ENCODE measurements around the gene ADGB.
"Not testable (repeated sequence)": the region's sequence is repeated elsewhere in the genome, so short reads cannot be mapped to it uniquely, and the experiment has no call there.

Gene ADGB

GRCh38 chr6:146770275-146770964 is 171.6 kb downstream of the ADGB start:
- peak in 1 of 5 experiments; percentile 15 for DNase-seq

DNA sequence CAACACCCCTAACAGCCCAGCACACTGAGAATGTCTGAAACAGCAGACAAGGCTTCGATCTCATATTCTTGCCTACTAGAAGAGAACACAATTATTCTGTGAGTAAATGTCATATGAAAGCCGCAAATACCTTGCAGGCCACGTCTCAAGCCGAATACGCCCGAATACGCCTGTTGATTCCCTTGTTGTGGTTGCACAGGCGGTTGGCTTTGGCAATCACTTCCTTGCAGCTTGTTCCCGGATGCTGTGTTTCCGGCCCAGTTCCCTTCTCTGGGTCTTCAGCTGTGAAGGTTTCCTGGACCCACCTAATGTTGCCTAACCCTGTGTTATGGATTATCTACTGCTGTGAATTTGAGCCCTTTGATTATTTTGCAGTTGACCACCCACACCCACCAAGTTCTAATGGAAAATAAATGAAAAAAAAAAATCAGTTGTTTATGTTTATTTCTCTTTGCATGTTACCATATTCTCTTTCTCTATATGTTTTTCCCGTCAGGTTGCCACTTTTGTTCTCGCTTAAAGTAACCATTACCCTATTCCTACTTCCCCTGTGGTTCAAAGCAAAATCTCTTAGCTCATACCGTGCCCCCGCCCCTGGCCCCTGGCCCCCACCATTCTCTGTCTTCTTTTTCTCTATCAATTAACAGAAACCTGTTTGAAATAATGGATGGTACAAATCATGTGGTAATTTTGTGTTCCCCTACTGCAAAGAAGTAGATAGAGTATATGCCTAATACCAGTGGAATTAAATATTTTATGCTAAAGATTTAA is 172.4 kb downstream of the ADGB start:
- DNase-seq: peak in 3 of 5 experiments; percentile 17 to 67 (median 28)

DNA sequence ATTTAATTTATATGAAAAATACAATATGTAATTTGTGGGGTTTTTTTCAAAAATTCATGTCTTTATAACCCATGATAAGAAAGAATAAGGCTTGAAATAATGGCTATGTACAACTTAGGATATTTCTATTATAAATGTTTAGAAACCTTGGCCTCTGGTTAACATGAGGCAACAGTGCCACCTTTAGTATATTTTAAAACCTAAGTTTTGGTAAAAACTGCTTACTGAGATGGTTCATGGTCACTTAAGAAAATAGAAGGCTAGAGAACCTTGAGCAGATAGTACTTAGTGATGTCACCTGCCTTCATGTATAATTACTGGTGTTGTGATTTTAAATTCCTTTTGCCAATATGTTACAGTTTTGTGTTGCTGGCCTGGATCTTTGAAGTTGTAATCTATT is 176.4 kb downstream of the ADGB start:
- no peak for DNase-seq

DNA sequence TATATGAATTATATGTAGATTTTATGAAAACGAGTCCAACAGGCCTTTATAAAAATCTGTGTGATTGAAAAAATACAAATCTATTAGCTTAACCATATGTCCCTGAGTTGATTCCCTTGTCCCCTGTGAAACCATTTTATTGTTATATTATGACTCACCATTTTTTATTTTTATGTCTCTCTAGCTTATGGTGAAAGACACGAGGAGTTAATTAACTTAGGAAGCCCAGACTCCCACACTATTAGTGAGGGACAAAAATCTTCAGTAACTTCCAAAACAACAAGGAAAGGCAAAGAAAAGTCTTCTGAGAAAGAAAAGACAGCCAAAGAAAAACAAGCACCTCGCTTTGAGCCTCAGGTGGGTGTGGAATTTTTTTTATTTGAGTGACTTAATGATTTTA is 183.1 kb downstream of the ADGB start:
- DNase-seq: no peak

DNA sequence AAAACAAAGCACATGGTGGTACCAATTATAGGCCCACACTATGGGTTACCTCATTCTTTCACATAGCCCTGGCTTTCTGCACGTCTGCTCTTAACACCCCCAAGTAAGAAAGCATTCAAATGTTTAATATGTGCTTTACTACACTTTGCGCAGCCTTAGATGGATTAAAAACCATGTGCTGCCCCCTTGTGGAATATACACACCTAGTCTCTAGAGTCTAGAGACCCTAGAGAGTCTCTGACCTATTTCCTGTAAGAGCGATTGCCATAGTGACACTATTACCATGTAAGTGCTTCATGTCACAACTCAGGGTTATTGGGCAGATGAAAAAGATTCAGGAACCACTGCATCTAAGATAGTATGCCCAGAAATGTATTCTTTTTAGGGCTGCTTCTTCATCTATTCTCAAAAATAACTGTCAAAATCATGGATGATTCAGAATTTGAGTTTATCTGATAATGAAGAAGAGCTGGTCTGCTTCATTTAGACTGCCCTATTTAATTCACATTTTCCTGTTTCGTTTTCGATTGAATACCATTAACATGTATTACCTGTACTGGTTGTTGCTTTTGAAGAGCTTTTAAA is 186.3 kb downstream of the ADGB start:
- DNase-seq: peak in 1 of 5 experiments; percentile 62

GRCh38 chr6:146787876-146788508 is 189.2 kb downstream of the ADGB start:
- DNase-seq: peak in 1 of 5 experiments; percentile 44

GRCh38 chr6:146790561-146791091 is 191.9 kb downstream of the ADGB start:
- peak in 1 of 5 experiments; percentile 7 for DNase-seq

DNA sequence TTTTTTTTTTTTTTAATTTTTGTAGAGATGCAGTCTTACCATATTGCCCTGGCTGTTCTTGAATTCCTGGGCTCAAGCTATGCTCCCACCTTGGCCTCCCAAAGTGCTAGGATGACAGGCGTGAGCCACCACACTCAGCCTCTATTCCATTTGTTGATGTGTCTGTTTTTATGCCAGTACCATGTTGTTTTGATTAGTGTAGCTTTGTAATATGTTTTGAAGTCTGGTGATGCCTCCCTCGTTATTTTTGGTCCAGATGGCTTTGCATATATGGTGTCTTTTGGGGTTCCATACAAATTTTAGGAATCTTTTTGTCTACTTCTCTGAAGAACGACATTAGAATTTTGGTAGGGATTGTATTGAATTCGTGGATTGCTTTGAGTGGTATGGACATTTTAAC is 193.2 kb downstream of the ADGB start:
- DNase-seq: no peak

DNA sequence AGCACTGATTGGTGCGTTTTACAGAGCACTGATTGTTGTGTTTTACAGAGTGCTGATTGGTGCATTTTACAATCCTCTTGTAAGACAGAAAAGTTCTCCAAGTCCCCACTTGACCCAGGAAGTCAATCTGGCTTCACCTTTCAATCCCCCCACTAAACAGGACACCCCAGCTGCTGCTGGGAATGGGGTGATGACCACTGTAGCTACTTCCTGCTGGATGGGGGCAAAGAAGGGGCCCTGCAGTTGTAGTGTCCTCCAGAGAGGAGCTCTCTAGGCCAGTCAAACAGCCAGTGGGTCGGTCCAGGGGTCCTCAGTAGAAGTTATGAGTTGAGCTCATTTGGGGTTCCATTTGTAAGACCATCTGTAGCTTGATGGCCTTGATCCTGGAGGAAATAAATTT is 194.4 kb downstream of the ADGB start:
- DNase-seq: not testable (repeated sequence)

DNA sequence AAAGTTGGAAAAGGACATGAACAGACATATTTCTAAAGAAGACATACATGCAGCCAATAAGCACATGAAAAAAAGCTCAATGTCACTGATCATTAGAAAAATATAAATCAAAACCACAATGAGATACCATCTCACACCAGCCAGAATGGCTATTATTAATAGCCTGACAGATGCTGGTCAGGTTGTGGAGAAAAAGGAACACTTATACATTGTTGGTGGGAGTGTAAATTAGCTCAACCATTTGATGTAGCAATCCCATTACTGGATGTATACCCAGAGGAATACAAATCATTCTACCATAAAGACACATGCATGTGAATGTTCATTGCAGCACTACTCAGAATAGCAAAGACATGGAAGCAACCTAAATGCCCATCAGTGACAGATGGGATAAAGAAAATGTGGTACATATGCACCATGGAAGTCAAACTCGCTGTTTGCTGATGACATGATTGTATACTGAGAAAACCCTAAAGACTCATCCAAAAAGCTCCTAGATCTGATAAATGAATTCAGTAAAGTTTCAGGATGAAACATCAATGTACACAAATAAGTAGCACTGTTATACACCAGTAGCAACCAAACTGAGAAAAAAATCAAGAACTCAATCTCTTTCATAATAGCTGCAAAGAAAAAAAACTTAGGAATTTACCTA is 196.8 kb downstream of the ADGB start:
- peak in 1 of 5 experiments; percentile 51 for DNase-seq

DNA sequence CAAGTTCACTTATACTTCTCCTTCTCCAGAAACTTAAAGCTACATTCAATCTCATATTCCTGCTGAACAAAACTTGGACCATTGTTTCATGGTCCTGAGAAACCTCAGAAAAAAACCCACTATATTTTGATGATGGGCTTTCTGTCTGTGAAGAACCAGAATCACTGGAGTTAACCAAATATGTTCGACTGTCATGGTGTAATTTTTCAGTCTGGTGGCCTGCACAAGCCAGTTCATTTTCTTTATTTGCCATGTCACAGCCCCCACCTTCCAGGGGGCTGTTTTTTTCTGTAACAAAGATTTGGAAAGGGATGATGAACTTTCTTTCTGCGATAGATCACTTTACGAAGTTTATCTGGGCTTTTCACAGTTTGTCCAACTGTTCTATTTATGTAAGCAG is 204.4 kb downstream of the ADGB start:
- not testable (repeated sequence) for DNase-seq

- DNase-seq: no peak
Measured at GRCh38 chr6:146803601-146804000, 204.8 kb downstream of the ADGB start.

DNA sequence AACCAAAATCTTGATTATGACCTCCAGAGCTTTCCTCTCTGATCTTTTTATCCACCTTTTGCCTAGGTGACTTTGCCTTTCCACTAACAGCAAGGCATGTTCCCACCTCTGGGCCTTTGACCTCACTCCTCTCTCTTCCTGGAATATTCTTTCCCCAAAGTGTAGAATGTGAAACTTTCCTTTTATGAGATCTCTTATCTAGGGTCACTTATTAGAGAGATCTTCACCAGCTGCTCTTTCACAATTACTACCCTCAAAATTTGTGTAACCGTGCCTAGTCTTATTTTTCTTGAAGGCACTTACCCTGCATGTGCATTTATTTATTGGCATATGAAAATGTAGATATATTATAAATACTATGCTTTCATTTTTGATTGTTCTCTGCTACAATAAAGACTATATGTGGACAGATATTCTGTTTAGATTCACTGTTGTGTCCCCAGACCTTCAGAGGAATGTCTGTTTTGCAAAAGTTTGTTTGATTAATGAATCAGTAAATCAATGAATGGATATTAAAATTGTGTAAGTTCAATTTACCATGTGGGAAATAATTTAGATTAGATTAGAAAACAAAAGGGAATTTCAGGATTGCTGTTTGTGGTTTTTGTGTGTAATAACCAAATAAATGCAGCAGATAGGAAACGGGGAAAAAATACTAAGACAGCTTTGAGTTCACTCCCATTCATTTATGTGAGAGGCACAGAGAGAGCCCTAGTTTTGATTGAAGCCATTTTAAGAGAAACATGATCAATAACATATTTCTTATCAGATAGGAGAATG is 207.0 kb downstream of the ADGB start:
- no peak for DNase-seq

GRCh38 chr6:146809014-146809413 is 210.2 kb downstream of the ADGB start:
- not testable (repeated sequence) for DNase-seq

DNA sequence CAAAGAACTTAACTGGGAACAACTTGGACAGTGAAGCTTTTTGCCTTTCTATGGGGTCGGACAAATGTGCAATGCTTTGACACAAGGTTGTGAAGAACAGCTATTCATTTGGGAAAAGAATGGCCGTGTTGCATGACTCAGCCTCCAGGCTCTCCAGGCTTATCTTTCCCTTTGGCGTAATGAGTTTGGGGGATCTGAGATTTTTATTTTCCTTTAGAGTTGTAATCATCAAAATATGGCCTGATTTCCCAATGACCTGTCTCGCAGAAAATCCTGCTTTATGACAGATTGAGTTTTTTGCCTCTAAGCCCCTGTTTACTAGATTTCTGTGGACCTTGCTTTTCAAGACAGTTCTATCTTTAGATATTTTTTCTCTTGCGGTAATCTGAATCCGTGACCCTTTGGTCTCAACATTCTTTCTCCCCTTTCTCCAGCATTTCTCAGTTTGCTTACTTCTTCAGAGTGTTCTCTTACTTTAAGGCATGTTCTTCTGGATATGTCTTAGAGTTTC is 214.1 kb downstream of the ADGB start:
- DNase-seq: not testable (repeated sequence)

DNA sequence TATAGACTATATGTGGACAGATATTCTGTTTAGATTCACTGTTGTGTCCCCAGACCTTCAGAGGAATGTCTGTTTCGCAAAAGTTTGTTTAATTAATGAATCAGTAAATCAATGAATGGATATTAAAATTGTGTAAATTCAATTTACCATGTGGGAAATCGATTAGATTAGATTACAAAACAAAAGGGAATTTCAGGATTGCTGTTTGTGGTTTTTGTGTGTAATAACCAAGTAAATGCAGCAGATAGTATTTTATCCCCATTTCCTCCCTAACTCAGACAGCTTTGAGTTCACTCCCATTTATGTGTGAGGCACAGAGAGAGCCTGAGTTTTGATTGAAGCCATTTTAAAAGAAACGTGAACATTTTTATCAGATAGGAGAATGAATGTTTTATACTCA is 214.8 kb downstream of the ADGB start:
- DNase-seq: no peak

DNA sequence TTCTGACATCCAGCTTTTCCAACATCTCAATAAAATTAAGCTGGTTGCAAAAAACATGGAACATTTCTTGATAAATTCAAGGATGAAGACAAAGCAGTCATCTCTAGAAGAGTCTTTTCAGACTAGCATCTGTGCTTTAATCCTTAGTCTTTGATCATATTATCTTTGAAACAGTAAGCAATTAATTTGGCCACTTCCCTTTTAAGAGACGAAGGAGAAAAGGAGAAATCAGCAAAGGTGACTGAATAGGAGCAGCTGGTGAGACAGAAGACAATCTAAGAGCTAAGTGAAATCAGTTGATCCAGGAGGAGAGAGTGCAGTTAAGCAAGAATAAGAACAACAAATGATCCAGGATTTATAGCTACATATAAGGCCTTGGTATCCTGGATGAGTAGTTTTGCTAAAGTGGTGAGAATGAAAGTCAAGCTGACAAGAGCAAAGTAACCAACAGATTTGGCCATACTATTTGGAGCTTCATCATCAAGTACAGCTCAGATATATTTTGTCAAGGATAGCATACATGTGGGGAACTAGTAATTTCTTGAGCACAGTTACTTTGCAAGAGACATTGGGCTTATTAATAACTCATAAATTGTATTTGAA is 215.5 kb downstream of the ADGB start:
- no peak for DNase-seq

GRCh38 chr6:146815511-146816462 is 217.0 kb downstream of the ADGB start:
- DNase-seq: not testable (repeated sequence)

GRCh38 chr6:146819596-146820320 is 221.0 kb downstream of the ADGB start:
- DNase-seq: no peak
